Retina (tissue), 1 donor: ENCODE measurements around the gene LEPROT.

Experiments used
- DNase-seq: peaks from one replicate; pipeline ENCODE4 v3.0.0-alpha.2; 2016

Gene LEPROT

GRCh38 chr1:65412984-65413375 is 7.5 kb upstream of the LEPROT start:
- DNase-seq = no peak

GRCh38 chr1:65414538-65414937 is 5.9 kb upstream of the LEPROT start:
- DNase-seq = no peak

- no peak for DNase-seq
Measured at GRCh38 chr1:65416767-65417166, 3.7 kb upstream of the LEPROT start.

GRCh38 chr1:65417729-65418128 is 2.7 kb upstream of the LEPROT start:
- DNase-seq = no peak

- no peak for DNase-seq
Measured at GRCh38 chr1:65418522-65419185, 1.8 kb upstream of the LEPROT start.

GRCh38 chr1:65419681-65420589 is 533 bp upstream of the LEPROT start:
- peak; percentile 89 for DNase-seq

- no peak for DNase-seq
Measured at GRCh38 chr1:65421351-65422025, 1.0 kb downstream of the LEPROT start.

GRCh38 chr1:65422241-65423203 is 2.1 kb downstream of the LEPROT start:
- DNase-seq = no peak

GRCh38 chr1:65423884-65424572 is 3.6 kb downstream of the LEPROT start:
- no peak for DNase-seq

- DNase-seq = no peak
Measured at GRCh38 chr1:65424573-65424889, 4.1 kb downstream of the LEPROT start.

- no peak for DNase-seq
Measured at GRCh38 chr1:65425006-65425405, 4.5 kb downstream of the LEPROT start.

- DNase-seq = no peak
Measured at GRCh38 chr1:65425697-65426096, 5.2 kb downstream of the LEPROT start.

- DNase-seq = no peak
Measured at GRCh38 chr1:65429078-65429477, 8.6 kb downstream of the LEPROT start.

- DNase-seq = no peak
Measured at GRCh38 chr1:65429806-65430205, 9.3 kb downstream of the LEPROT start.

- DNase-seq = peak; percentile 28
Measured at GRCh38 chr1:65431111-65431705, 10.7 kb downstream of the LEPROT start.

GRCh38 chr1:65432918-65433317 is 12.4 kb downstream of the LEPROT start:
- DNase-seq = no peak

GRCh38 chr1:65434255-65434654 is 13.8 kb downstream of the LEPROT start:
- DNase-seq = no peak

- no peak for DNase-seq
Measured at GRCh38 chr1:65434760-65435159, 14.3 kb downstream of the LEPROT start.

- no peak for DNase-seq
Measured at GRCh38 chr1:65435987-65436386, 15.5 kb downstream of the LEPROT start.

GRCh38 chr1:65437616-65438015 is 17.1 kb downstream of the LEPROT start:
- DNase-seq = no peak

GRCh38 chr1:65440322-65440900 is 19.9 kb downstream of the LEPROT start:
- no peak for DNase-seq
